ENCODE data around the gene ATP2B2.

DNA sequence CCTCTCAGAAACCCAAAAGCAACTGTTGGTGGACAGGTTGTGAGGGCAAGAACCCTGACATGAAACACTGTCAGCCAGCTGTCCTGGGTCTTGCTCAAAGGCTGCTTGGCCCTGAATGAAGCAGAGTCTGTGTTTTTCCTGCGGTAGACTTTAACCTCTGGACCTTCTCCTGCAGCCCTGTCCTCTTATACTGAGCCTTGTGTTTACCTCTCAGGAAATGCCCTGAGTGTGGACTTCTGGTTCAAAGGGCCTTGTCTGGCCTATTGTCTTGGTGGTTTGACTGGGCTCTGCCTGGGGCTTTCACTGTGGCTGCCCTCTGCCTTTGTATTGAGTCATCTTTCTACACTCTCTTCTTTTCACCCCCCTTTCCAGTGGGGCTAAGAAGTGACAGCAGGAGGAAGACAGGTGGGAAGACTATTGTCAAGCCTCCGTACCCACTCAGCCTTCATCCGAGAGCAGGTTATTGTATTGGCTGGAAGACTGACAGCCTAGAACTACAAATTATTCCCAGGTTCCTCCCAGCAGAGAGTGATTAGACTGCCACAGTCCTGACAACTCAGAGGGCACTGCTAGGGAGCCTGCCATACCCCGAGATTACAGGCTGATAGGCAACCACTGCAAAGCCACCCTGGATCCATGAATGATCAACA lies 187.9 kb downstream of the ATP2B2 start:
- TF ChIP-seq EZH2 (IDR thresholded peaks at IDR 0.05), result no peak
- TF ChIP-seq, protein P1, sequence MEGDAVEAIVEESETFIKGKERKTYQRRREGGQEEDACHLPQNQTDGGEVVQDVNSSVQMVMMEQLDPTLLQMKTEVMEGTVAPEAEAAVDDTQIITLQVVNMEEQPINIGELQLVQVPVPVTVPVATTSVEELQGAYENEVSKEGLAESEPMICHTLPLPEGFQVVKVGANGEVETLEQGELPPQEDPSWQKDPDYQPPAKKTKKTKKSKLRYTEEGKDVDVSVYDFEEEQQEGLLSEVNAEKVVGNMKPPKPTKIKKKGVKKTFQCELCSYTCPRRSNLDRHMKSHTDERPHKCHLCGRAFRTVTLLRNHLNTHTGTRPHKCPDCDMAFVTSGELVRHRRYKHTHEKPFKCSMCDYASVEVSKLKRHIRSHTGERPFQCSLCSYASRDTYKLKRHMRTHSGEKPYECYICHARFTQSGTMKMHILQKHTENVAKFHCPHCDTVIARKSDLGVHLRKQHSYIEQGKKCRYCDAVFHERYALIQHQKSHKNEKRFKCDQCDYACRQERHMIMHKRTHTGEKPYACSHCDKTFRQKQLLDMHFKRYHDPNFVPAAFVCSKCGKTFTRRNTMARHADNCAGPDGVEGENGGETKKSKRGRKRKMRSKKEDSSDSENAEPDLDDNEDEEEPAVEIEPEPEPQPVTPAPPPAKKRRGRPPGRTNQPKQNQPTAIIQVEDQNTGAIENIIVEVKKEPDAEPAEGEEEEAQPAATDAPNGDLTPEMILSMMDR (IDR thresholded peaks at IDR 0.05), result no peak
- TF ChIP-seq EZH2phosphoT487 (IDR thresholded peaks at IDR 0.05), result no peak
